Frontal cortex (tissue), 4 donors: ENCODE data around the gene HK1. TPM values are rescaled to one million over a fixed set of nuclear protein-coding genes. Genes with fewer than 3 reads are reported as not detected.

Source experiments
- DNase-seq, 2 donors: peaks; one replicate each; pipeline ENCODE4 v3.0.0; 2012; ENCODE audit warnings: low spot score in 2 of 2
- FAIRE-seq: peaks from 2 replicates; lab custom pipeline; 2012; peaks lifted over from hg19 to GRCh38; lab: Jason Lieb, UNC
- total RNA-seq: library from RNA; depleted of rRNA; stranded (reverse); fragments of >200 nt; gene quantifications from one replicate; pipeline ENCODE4 v1.2.3, GENCODE V29; 2014
- donor health status: control.
- donor health status: control.
- donor health status: control.

Gene HK1
- total RNA-seq, 1 donor from 2014 or later, result 114 TPM

DNA sequence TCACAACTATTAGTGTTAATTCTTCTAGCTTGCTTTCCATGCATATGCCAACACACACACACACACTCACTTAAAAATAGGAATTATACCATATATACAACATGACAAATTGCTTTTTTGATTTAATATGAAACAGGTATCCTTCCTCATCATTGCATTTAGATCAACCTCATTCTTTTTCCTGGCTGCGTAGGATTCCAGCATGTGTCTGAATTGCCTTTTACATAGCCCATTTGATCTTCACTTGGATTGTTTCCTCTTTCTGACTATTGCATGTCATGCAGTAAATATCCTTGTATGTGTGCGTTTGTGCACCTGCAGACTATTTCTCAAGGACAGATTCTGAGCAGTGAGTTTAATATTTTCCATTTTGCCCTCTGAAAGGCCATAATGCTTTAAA is 110.2 kb downstream of the HK1 start:
- DNase-seq, result no peak
- no peak for FAIRE-seq

DNA sequence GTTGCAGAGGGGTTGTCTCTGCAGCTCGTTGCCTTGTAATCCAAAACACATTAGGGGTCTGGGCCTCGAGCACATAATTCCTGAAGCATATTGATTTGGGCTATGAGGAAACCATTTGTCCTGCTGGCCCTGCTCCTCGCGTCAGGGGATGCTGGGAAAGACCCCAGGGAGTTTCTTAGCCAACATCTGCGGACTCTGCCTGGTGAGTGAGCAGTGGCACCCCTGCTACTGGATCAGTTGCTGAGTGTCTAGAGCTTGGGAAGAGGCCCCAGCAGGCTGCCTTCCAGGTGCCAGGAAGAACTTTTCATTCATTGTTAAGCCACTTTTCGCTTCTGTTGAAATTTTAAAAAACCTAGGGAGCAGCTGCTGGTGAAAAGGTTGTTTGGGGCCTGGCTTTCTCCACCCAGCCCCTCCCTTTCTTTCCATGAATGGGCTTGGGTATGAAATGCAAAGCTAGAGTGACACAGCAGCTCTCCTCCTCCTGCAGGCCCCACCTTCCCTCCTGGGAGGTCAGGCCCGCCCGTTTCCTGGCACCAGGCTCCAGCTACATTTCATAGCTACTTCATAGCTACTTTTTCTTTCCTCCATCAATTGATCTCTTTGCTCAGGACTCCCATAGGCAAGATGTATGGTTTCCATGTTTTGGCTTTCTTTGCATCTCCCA is 111.7 kb downstream of the HK1 start:
- no peak for FAIRE-seq

DNA sequence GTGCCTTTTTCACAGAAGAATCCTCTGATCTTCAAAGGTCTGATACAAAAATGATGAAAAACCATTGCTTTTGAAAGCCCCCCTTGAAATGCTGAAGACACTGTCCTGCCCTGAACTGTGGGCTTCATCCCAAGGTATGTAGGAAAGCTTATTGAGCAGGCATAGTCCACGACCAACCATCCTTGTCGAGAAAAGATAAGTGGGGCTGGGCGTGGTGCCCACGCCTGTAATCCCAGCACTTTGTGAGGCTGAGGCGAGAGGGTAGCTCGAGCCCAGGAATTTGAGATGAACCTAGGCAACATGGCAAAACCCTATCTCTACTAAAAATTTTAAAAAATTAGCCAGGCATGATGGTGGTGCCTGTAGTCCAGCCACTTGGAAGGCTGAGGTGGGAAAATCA is 112.9 kb downstream of the HK1 start:
- FAIRE-seq, result no peak
- DNase-seq, result no peak

More for the DNA sequence above, 111.7 kb downstream of the HK1 start:
- DNase-seq, result no peak

DNA sequence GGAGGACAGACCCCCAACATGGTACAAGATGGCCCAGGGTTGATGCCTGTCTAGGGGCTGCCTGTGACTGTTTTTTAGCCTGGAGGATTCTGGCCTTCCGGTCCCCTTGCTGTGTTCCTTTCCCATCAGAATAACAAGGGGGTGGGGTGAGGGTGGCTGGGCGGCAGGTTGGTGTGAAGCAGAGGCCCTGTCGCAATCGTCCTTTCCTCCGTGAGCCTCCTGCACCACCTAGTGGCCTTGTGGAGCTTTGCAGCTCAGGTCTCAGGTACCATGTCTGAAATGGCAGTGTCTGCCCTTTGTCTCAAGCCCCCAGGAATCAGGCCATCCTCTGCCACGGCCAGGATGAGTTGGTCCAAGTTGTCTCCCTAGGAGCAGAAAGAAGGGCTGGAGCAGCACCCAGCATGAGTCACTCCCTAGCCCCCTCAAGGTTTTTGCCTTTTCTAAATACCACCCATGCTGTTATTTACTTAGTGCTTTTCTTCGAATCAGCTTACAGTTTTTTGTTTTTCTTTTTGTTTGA is 114.2 kb downstream of the HK1 start:
- DNase-seq (peak; percentile 68 to 83), FAIRE-seq (no peak)

DNA sequence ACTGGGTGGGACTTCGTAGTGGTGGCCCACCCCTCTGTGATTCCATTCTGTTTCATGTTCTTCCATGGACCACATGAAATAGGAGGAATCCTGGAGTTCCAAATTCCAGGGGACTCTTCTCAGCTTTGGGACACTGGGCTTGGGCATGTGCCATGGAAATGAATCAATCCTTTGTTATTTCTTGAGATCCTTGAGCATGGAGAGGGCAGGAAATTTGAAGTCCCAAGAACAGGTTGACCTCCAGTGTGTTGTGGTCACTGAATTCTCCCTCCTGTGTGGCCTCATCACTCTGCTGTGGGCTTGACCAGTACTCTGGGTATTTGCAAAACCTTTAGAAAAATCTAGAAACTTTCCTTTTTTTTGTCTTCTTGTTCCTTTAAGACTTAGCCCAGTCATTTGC is 115.7 kb downstream of the HK1 start:
- no peak for FAIRE-seq

DNA sequence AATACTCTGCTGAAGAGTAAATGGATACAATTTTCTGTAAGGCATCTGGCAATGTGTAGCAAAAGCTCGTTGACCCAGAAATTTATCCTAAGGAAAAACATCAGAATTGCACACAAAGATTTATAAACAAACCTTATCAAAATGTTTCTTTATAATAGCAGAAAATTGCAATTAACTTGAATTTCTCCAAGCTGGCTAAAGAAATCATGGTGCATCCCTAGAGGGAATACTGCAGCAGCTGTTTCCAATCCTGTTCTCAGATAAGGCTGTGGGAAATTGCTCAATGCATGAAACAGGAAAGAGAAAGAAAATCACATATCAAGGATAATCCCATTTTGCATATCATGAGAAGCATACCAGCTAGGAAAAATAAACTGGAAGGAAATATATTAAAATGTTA is 119.7 kb downstream of the HK1 start:
- no peak for DNase-seq
- FAIRE-seq, result no peak

More for the DNA sequence above, 115.7 kb downstream of the HK1 start:
- DNase-seq, result no peak

DNA sequence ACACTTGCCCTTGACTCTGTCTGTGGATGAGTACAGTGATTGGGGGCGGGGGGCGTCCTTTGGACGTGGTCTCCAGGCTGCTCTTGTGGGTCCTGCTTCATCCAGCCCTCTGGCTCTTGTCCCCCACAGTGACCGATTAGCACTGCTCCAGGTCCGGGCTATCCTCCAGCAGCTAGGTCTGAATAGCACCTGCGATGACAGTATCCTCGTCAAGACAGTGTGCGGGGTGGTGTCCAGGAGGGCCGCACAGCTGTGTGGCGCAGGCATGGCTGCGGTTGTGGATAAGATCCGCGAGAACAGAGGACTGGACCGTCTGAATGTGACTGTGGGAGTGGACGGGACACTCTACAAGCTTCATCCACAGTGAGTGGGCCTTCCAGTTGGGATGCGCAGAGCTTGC is 120.2 kb downstream of the HK1 start:
- no peak for DNase-seq
- FAIRE-seq, result no peak

DNA sequence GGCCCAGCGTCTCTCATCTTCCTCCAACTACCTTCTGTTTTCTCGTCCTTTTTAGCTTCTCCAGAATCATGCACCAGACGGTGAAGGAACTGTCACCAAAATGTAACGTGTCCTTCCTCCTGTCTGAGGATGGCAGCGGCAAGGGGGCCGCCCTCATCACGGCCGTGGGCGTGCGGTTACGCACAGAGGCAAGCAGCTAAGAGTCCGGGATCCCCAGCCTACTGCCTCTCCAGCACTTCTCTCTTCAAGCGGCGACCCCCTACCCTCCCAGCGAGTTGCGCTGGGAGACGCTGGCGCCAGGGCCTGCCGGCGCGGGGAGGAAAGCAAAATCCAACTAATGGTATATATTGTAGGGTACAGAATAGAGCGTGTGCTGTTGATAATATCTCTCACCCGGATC is 122.6 kb downstream of the HK1 start:
- no peak for DNase-seq
- no peak for FAIRE-seq

DNA sequence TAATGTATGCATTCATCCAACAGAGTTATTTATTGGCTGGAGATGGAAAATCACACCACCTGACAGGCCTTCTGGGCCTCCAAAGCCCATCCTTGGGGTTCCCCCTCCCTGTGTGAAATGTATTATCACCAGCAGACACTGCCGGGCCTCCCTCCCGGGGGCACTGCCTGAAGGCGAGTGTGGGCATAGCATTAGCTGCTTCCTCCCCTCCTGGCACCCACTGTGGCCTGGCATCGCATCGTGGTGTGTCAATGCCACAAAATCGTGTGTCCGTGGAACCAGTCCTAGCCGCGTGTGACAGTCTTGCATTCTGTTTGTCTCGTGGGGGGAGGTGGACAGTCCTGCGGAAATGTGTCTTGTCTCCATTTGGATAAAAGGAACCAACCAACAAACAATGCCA is 123.1 kb downstream of the HK1 start:
- DNase-seq (no peak), FAIRE-seq (no peak)

DNA sequence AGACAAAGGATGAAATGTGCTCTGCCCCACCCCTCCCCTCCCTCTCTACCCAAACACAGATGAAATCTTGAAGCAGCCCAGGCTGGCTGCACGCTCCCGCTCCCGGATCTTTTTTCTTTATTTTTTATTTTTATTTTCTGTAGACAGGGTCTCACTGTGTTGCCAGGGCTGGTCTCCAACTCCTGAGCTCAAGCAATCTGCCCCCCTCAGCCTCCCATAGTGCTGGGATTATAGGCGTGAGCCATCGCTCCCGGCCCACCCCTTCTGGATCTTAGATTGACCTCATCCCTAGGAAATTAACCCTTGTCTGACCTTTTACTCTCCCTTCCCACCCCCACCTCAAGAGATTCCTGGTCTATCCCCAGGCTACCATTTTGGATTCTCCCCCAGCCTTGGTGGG is 124.1 kb downstream of the HK1 start:
- FAIRE-seq (no peak), DNase-seq (no peak)

DNA sequence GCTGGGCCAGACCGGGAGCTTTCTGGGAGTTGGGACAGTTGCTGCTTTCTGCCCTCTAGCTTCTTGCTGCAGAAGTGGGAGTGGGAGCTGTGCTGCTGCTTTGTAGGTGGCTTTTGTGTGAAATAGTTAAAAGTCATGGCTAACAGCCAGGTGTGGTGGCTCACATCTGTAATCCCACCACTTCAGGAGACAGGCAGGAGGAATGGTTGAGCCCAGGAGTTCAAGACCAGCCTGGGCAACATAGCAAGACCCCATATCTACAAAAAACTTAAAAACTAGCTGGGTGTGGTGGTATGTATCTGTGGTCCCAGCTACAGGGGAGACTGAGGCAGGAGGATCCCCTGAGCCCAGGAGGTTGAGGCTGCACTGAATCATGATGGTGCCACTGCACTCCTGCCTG is 124.8 kb downstream of the HK1 start:
- DNase-seq (no peak), FAIRE-seq (no peak)

DNA sequence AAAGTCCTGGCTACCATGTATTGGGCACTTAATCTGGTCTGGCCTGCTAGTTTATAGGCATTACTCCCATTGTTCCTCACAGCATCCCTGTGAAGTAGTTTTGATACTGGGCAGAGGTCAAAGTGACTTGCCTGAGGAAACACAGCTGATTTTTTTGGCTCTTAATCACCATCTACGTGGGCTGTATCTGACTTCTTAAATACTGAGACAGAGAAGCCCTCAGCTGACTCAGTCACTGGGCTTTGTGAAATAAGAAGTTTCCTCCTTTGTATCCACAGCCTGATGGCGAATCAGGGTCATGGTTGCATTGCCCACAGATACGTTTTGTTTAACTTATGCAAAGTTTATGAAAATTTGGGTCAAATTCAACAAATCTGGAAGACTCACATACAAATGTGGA is 125.2 kb downstream of the HK1 start:
- FAIRE-seq (no peak), DNase-seq (no peak)

DNA sequence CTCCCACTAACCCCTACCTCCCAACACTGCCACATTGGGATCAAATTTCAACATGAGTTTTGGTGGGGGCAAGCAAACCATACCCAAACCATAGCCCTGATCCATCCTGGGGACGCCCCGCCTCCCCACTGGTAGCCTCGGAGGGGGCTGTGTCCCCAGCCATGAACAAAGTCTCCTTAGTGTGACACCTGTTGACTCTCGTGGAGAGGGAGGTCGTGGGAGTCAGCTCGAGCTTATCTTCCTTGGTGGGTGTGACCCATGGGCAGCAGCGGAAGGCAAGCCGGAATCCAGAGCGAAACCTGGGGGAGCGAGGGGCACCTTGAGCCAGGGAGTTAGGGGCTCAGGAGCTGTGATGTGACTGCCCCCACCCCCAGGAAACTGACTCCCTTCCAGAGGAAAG is 126.5 kb downstream of the HK1 start:
- DNase-seq, result no peak
- no peak for FAIRE-seq

DNA sequence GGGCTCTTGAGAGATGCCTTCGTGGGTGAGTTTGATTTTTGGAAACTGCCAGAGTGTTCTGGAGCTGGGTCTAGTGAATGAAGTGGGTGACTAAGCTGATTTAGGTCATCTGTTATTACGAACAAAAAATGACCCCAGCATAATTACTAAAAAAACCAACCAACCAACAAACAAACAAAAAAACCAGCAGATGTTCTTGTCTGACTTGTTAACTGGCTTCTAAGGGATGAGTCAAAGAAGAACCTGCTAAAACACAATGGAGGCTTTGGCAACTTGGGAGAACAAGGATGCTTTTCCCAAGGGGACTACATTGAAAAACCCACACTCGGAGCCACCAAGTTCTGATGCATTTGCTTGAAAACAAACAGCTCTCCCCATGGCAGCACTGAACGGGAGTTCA is 126.9 kb downstream of the HK1 start:
- no peak for FAIRE-seq
- DNase-seq, result no peak

DNA sequence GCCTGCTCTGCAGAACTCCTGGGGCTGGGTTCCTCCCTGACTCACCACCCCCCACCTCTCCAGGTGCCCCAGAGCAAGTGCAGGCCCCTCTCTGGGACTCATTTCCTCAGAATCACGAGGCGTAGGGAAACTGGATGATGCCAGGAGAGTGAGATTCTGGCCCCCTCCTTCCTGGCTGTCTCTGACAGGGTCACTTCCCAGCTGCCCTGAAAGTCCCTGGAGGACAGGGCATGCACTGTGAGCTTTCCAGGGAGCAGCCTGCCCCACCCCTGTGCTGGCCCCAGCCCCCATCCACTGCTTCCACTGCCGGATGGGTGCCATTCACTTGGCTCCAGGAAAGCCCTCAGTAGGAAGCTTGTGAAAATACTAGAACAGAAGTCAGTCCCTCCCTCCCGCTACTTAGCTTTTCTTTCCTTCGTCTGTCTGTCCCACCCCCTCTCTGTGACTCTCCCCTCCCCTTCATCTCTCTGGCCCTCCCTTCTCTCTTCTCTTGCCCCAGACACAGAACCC is 128.1 kb downstream of the HK1 start:
- DNase-seq (peak in 1 of 2 donors; percentile 44), FAIRE-seq (no peak)

DNA sequence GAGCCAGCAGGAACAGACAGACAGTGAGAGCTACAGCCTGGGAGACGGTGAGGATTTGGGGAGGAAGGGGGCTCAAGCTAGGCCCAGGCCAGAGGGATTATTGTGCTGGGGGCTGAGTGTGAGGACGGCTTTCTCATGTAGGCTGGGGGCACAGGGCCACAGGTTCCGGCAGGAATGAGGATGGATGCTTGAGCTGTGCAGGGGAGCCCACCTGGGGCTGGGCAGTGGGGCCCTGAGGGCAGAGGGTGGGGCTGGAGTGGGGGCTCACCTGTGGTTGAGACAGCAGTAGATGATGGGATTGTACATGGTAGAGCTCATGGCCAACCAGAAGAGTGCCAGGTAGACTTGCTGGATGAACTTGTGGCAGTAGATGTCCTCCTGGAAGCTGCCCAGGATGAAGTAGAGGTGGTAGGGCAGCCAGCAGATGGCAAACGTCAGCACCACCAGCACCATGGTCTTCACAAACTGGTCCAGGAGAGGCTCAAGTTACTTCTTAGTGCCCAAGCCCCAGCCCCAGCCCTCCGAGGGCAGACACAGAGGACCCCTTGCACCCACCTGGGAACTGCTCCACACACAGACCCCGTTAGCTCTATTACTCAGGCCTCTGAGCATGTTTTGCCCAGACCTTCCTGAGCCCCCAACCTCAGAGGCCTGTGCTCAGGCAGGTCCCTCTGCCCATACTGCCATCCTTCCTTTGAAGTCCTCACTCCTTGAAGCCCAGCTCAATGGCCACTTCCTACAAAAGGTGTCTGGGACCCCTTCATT is 128.7 kb downstream of the HK1 start:
- DNase-seq (no peak), FAIRE-seq (no peak)

DNA sequence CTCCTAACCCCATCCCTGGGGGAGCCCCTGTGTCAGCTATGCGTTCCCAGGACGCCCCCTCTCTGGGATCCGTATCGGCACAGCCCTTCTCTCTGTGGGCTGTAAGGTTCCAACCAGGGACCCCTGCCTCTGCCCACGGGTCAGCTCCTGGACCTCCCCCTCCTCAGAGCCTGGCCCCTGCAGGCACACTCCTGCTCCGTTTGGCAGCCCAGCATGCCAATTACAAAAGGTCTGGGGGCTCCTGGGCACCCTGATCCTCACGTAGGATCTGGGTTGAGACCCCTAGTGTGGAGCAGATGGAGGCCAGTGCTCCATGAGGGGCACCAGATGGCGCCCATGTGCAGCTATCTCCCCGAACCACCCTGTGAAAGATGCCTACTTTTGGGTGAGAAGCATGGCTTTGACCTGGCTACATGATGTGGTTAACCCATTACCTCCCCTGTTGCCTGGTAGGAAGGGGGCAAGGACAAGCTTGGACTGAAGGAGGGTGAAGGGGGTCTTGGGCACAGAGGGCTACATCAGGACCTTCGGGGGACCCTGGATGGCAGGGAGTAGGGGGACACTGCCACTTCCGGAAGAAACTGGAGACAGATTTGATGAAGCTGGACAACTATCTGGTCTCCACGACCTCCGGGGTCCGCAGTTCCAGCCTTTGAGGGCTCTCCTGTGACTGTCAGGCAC is 129.5 kb downstream of the HK1 start:
- FAIRE-seq (no peak), DNase-seq (no peak)

DNA sequence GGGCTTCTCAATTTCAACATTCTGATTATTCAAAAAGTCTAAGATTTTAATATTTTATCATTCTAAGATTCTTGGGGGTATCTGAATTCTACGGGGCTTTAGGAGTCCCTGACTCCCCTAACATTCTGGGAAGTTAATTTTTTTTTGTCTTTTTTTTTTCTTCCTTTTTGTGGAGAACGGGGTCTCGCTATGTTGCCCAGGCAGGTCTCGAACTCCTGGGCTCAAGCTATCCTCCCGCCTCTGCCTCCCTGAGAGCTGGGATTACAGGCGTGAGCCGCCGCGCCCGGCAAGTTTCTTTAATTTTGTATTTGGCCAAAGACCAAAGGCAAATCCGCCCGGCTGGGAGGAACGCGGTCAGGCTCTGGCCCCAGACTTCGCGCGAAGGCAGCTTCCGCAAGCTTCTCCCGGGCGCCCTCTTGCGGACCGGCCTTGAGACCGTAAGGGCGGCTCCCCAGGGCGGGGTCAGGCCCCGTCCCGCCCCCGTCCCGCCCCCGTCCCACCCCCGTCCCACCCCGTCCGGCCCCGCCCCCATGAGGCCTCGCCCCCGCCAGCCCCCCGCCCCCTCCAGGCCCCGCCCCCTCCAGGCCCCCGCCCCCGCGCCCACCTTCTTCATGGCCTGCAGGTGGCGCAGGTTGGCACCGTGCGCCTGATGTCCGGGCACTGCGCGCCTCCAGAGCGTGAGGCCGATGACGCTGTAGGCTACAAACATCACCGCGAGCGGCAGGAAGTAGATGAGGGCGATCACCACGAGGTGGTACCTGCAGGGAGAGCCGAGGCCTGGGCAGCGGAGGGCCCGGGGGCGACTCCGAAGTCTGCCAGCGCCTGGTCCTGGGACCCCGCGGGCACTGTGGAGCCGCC is 130.3 kb downstream of the HK1 start:
- FAIRE-seq (no peak), DNase-seq (peak; percentile 87 to 93)

DNA sequence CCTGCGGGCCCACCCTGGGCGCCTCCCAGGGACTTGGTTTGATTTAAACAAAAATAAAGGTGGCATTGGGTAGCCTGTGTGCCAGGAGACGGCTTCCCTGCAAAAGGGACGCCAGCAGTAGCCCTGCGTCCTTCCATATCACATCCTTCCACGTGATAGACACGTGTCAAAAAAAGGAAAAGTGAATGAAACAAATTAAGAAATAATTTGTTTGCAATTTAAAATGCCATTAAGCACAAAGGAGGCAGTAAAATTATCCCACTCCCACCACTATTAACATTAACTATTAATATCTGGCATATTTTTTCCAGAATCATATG is 130.8 kb downstream of the HK1 start:
- DNase-seq, result no peak
- FAIRE-seq, result no peak

DNA sequence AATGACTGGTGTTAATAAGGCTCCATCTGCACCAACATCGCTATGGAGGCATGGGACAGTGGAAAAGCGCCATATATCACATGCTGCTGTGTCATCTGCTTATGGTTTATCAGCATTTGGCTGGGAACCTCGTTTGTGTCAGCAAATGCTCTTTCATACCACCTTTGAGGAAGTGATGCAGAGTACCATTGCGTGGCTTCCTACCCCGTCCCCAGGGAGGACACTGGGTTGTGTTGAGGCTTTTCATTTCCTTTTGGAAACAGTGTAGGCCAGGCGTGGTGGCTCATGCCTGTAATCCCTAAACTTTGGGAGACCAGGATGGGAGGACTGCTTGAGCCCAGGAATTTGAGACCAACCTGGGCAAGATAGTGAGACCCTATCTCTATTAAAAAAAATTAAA is 131.7 kb downstream of the HK1 start:
- FAIRE-seq (no peak), DNase-seq (no peak)
